GM19395 (cell line): ENCODE measurements around the gene CCDC92B.
A peak's percentile ranks its signal among the peaks of the same experiment; 100 is the strongest.
"Not testable (repeated sequence)": the region's sequence is repeated elsewhere in the genome, so short reads cannot be mapped to it uniquely, and the experiment has no call there.

ENCODE experiments used
- ATAC-seq: cut with Tn5 transposase; IDR thresholded peaks from one replicate; pipeline ENCODE4 v1.9.1; 2021; ENCODE audit warnings: mild to moderate bottlenecking, moderate library complexity; ENCODE audit not compliant: unreplicated experiment

Gene CCDC92B

GRCh38 chr17:2749058-2749783, at the start of gene CCDC92B:
TSS of gene CCDC92B (minus strand) at chr17:2749652. CDS start at chr17:2735145, 14,507 bp downstream.
- no peak for ATAC-seq

GRCh38 chr17:2798678-2799077, 49.2 kb upstream of the CCDC92B start:
- no peak for ATAC-seq

GRCh38 chr17:2798188-2798587, 48.7 kb upstream of the CCDC92B start:
- no peak for ATAC-seq

GRCh38 chr17:2797637-2798036, 48.2 kb upstream of the CCDC92B start:
- ATAC-seq = no peak

GRCh38 chr17:2797226-2797625, 47.8 kb upstream of the CCDC92B start:
- ATAC-seq = no peak

- ATAC-seq = no peak
Measured at GRCh38 chr17:2796164-2797125, 47.0 kb upstream of the CCDC92B start, which contains the start of gene RAP1GAP2. TSS of gene RAP1GAP2 (plus strand) at chr17:2796438. CDS start at chr17:2796528, 90 bp downstream.

GRCh38 chr17:2795441-2796163, 46.1 kb upstream of the CCDC92B start:
- ATAC-seq = no peak

GRCh38 chr17:2794111-2794803, 44.8 kb upstream of the CCDC92B start:
- ATAC-seq = no peak

GRCh38 chr17:2792366-2793169, 43.1 kb upstream of the CCDC92B start:
- ATAC-seq = no peak

GRCh38 chr17:2789700-2790099, 40.2 kb upstream of the CCDC92B start:
- ATAC-seq = no peak

- peak; percentile 76 for ATAC-seq
Measured at GRCh38 chr17:2786176-2786881, 36.9 kb upstream of the CCDC92B start.

GRCh38 chr17:2785376-2785775, 35.9 kb upstream of the CCDC92B start:
- not testable (repeated sequence) for ATAC-seq

GRCh38 chr17:2784864-2785263, 35.4 kb upstream of the CCDC92B start:
- ATAC-seq = no peak

- ATAC-seq = no peak
Measured at GRCh38 chr17:2783310-2784030, 34.0 kb upstream of the CCDC92B start.

- no peak for ATAC-seq
Measured at GRCh38 chr17:2782055-2782454, 32.6 kb upstream of the CCDC92B start.

GRCh38 chr17:2781598-2781997, 32.1 kb upstream of the CCDC92B start:
- not testable (repeated sequence) for ATAC-seq

- no peak for ATAC-seq
Measured at GRCh38 chr17:2780931-2781454, 31.5 kb upstream of the CCDC92B start.

GRCh38 chr17:2780256-2780655, 30.8 kb upstream of the CCDC92B start:
- no peak for ATAC-seq
